ENCODE data around the gene VKORC1L1. TPM values are rescaled to one million over a fixed set of nuclear protein-coding genes. Genes with fewer than 3 reads are reported as not detected.
"Not testable (repeated sequence)": the region's sequence is repeated elsewhere in the genome, so short reads cannot be mapped to it uniquely, and the experiment has no call there.

The VKORC1L1 gene
- total RNA-seq, 1 experiment from 2014 or later: 30.9 TPM

GRCh38 chr7:65879292-65880153, 6.6 kb downstream of the VKORC1L1 start:
- H3K4me3 ChIP-seq (replicated peaks in 1 of 2; ENCODE audit: low read depth in 1 of 2, low read length in 2 of 2); H4K20me1 ChIP-seq (ENCODE audit: insufficient read depth); H3K27me3 ChIP-seq (ENCODE audit: insufficient read depth, low read length); POLR2A ChIA-PET; ATAC-seq; RAD21 ChIA-PET (ENCODE audit: low non-redundant PET in 1 of 2, low total read pairs in 2 of 2, uncharacterized antibody in 2 of 2, unreplicated experiment in 2 of 2); H2AFZ ChIP-seq (ENCODE audit: low read depth, low read length, poor library complexity, severe bottlenecking); H3K27ac ChIP-seq (ENCODE audit: low read depth, low read length); H3K36me3 ChIP-seq (ENCODE audit: control insufficient read depth in 1 of 2, insufficient read depth in 2 of 2, low read length in 2 of 2); H3K4me2 ChIP-seq (ENCODE audit: low read length); BruUV-seq (replicated peaks); CTCF ChIA-PET; H3K9ac ChIP-seq (ENCODE audit: low read length); H3K4me1 ChIP-seq (ENCODE audit: control insufficient read depth in 1 of 2, insufficient read depth in 2 of 2, low read length in 2 of 2); DNase-seq (ENCODE audit: low read depth, low spot score); H3K9me2 ChIP-seq (ENCODE audit: insufficient read depth); H3K9me3 ChIP-seq (ENCODE audit: control insufficient read depth in 1 of 2, insufficient read depth in 1 of 2, low read depth in 1 of 2, low read length in 2 of 2): not testable (repeated sequence)
- intact Hi-C loops (cut with micrococcal nuclease): loop anchor here (10.0 kb wide), 1 partner anchor 65 kb away; no protein-coding TSS in a partner anchor
- peaks cover 76% of the 10 kb centered on the region for H3K79me2 ChIP-seq (ENCODE audit: insufficient read depth, low read length)

- H3K27ac ChIP-seq (ENCODE audit: low read depth, low read length); CTCF ChIA-PET; H3K9ac ChIP-seq (ENCODE audit: low read length); H3K4me3 ChIP-seq (replicated peaks in 1 of 2; ENCODE audit: low read depth in 1 of 2, low read length in 2 of 2); H3K27me3 ChIP-seq (ENCODE audit: insufficient read depth, low read length); H4K20me1 ChIP-seq (ENCODE audit: insufficient read depth); H3K4me1 ChIP-seq (ENCODE audit: control insufficient read depth in 1 of 2, insufficient read depth in 2 of 2, low read length in 2 of 2); DNase-seq (ENCODE audit: low read depth, low spot score); BruUV-seq (replicated peaks); H2AFZ ChIP-seq (ENCODE audit: low read depth, low read length, poor library complexity, severe bottlenecking); H3K36me3 ChIP-seq (ENCODE audit: control insufficient read depth in 1 of 2, insufficient read depth in 2 of 2, low read length in 2 of 2); POLR2A ChIA-PET; H3K9me2 ChIP-seq (ENCODE audit: insufficient read depth); H3K9me3 ChIP-seq (ENCODE audit: control insufficient read depth in 1 of 2, insufficient read depth in 1 of 2, low read depth in 1 of 2, low read length in 2 of 2); RAD21 ChIA-PET (ENCODE audit: low non-redundant PET in 1 of 2, low total read pairs in 2 of 2, uncharacterized antibody in 2 of 2, unreplicated experiment in 2 of 2); H3K4me2 ChIP-seq (ENCODE audit: low read length); ATAC-seq: not testable (repeated sequence)
- H3K79me2 ChIP-seq (ENCODE audit: insufficient read depth, low read length): peaks cover 72% of the 10 kb centered on the region
- intact Hi-C loops (cut with micrococcal nuclease): loop anchor here (10.0 kb wide), 1 partner anchor 65 kb away; no protein-coding TSS in a partner anchor
Measured at GRCh38 chr7:65880242-65880641, 7.4 kb downstream of the VKORC1L1 start.

GRCh38 chr7:65884983-65885382, 12.1 kb downstream of the VKORC1L1 start:
- RAD21 ChIA-PET (ENCODE audit: low non-redundant PET in 1 of 2, low total read pairs in 2 of 2, uncharacterized antibody in 2 of 2, unreplicated experiment in 2 of 2); H2AFZ ChIP-seq (ENCODE audit: low read depth, low read length, poor library complexity, severe bottlenecking); H3K4me1 ChIP-seq (ENCODE audit: control insufficient read depth in 1 of 2, insufficient read depth in 2 of 2, low read length in 2 of 2); H3K4me2 ChIP-seq (ENCODE audit: low read length); H3K36me3 ChIP-seq (ENCODE audit: control insufficient read depth in 1 of 2, insufficient read depth in 2 of 2, low read length in 2 of 2); CTCF ChIA-PET; POLR2A ChIA-PET; H3K9me3 ChIP-seq (ENCODE audit: control insufficient read depth in 1 of 2, insufficient read depth in 1 of 2, low read depth in 1 of 2, low read length in 2 of 2); DNase-seq (ENCODE audit: low read depth, low spot score); H3K9ac ChIP-seq (ENCODE audit: low read length); H4K20me1 ChIP-seq (ENCODE audit: insufficient read depth); ATAC-seq; H3K4me3 ChIP-seq (replicated peaks in 1 of 2; ENCODE audit: low read depth in 1 of 2, low read length in 2 of 2); H3K9me2 ChIP-seq (ENCODE audit: insufficient read depth); BruUV-seq (replicated peaks); H3K27ac ChIP-seq (ENCODE audit: low read depth, low read length); H3K27me3 ChIP-seq (ENCODE audit: insufficient read depth, low read length): not testable (repeated sequence)
- intact Hi-C loops (cut with micrococcal nuclease): loop anchor here (10.0 kb wide), 1 partner anchor 60 kb away; no protein-coding TSS in a partner anchor
- H3K79me2 ChIP-seq (ENCODE audit: insufficient read depth, low read length): peaks cover 59% of the 10 kb centered on the region

GRCh38 chr7:65885533-65885932, 12.7 kb downstream of the VKORC1L1 start:
- intact Hi-C loops (cut with micrococcal nuclease): loop anchor here (10.0 kb wide), 1 partner anchor 59 kb away; no protein-coding TSS in a partner anchor
- POLR2A ChIA-PET: not testable (repeated sequence)

More at GRCh38 chr7:65885533-65885932, 12.7 kb downstream of the VKORC1L1 start:
- ATAC-seq; CTCF ChIA-PET; RAD21 ChIA-PET (ENCODE audit: low non-redundant PET in 1 of 2, low total read pairs in 2 of 2, uncharacterized antibody in 2 of 2, unreplicated experiment in 2 of 2); H3K9ac ChIP-seq (ENCODE audit: low read length); H3K27me3 ChIP-seq (ENCODE audit: insufficient read depth, low read length); H3K4me1 ChIP-seq (ENCODE audit: control insufficient read depth in 1 of 2, insufficient read depth in 2 of 2, low read length in 2 of 2); DNase-seq (ENCODE audit: low read depth, low spot score); H3K9me2 ChIP-seq (ENCODE audit: insufficient read depth); H3K9me3 ChIP-seq (ENCODE audit: control insufficient read depth in 1 of 2, insufficient read depth in 1 of 2, low read depth in 1 of 2, low read length in 2 of 2); H3K36me3 ChIP-seq (ENCODE audit: control insufficient read depth in 1 of 2, insufficient read depth in 2 of 2, low read length in 2 of 2); H2AFZ ChIP-seq (ENCODE audit: low read depth, low read length, poor library complexity, severe bottlenecking); H3K4me2 ChIP-seq (ENCODE audit: low read length); H3K27ac ChIP-seq (ENCODE audit: low read depth, low read length); H4K20me1 ChIP-seq (ENCODE audit: insufficient read depth); H3K4me3 ChIP-seq (replicated peaks in 1 of 2; ENCODE audit: low read depth in 1 of 2, low read length in 2 of 2); BruUV-seq (replicated peaks): not testable (repeated sequence)
- H3K79me2 ChIP-seq (ENCODE audit: insufficient read depth, low read length): peaks cover 54% of the 10 kb centered on the region

Data from HCT116 (cell line).